ENCODE results near the gene FXYD1. TPM values are rescaled to one million over a fixed set of nuclear protein-coding genes. Genes with fewer than 3 reads are reported as not detected.

FXYD1 gene
- polyA plus RNA-seq, 3 donors, result 3.5 to 126 (median 45.3) TPM

GRCh38 chr19:35169221-35169995 lies 30.8 kb downstream of the FXYD1 start:
- H3K27ac ChIP-seq (ENCODE audit: low read depth, low read length), result no peak overlapping the region
- 73 to 81% (median 75%) methylated on average over 18 of the region's 18 CpGs for WGBS, 3 donors

GRCh38 chr19:35170359-35171061 lies 31.9 kb downstream of the FXYD1 start:
- WGBS, 3 donors, result 68 to 72% (median 70%) methylated on average over 7 of the region's 7 CpGs
- H3K27ac ChIP-seq (ENCODE audit: low read depth, low read length), result no peak overlapping the region

- H3K27ac ChIP-seq (ENCODE audit: low read depth, low read length), result no peak overlapping the region
- WGBS, 3 donors, result 18 to 39% (median 21%) methylated on average over 3 of the region's 3 CpGs
Measured at GRCh38 chr19:35171730-35172129, 33.1 kb downstream of the FXYD1 start.

- no peak overlapping the region for H3K27ac ChIP-seq (ENCODE audit: low read depth, low read length)
- 87 to 93% (median 90%) methylated on average over 6 of the region's 6 CpGs for WGBS, 3 donors
Measured at GRCh38 chr19:35174226-35174625, 35.6 kb downstream of the FXYD1 start.

GRCh38 chr19:35176181-35176570 lies 37.6 kb downstream of the FXYD1 start:
- no peak overlapping the region for H3K27ac ChIP-seq (ENCODE audit: low read depth, low read length)
- WGBS, 3 donors, result 74 to 76% (median 75%) methylated on average over 3 of the region's 3 CpGs

GRCh38 chr19:35177377-35178274 lies 39.0 kb downstream of the FXYD1 start:
- WGBS, 3 donors, result 71 to 80% (median 80%) methylated on average over 7 of the region's 7 CpGs

GRCh38 chr19:35178701-35179100 lies 40.1 kb downstream of the FXYD1 start:
- 43 to 68% (median 44%) methylated on average over 2 of the region's 2 CpGs for WGBS, 3 donors
- H3K27ac ChIP-seq (ENCODE audit: low read depth, low read length), result no peak overlapping the region

More at GRCh38 chr19:35177377-35178274, 39.0 kb downstream of the FXYD1 start:
- no peak overlapping the region for H3K27ac ChIP-seq (ENCODE audit: low read depth, low read length)

GRCh38 chr19:35179830-35180229 lies 41.2 kb downstream of the FXYD1 start:
- H3K27ac ChIP-seq (ENCODE audit: low read depth, low read length), result no peak overlapping the region
- WGBS, 3 donors, result 65 to 74% (median 69%) methylated on average over 3 of the region's 3 CpGs

- H3K27ac ChIP-seq (ENCODE audit: low read depth, low read length), result no peak overlapping the region
- 88 to 96% (median 96%) methylated on average over 1 of the region's 1 CpG for WGBS, 3 donors
Measured at GRCh38 chr19:35181387-35181786, 42.8 kb downstream of the FXYD1 start.

GRCh38 chr19:35184267-35184666 lies 45.6 kb downstream of the FXYD1 start:
- WGBS, 3 donors, result 82 to 90% (median 89%) methylated on average over 1 of the region's 1 CpG
- no peak overlapping the region for H3K27ac ChIP-seq (ENCODE audit: low read depth, low read length)

- no peak overlapping the region for H3K27ac ChIP-seq (ENCODE audit: low read depth, low read length)
- WGBS, 3 donors, result 75 to 80% (median 80%) methylated on average over 2 of the region's 2 CpGs
Measured at GRCh38 chr19:35184884-35185283, 46.3 kb downstream of the FXYD1 start.

Other genes with a start within 250 kb of the FXYD1 start
- 1 to 10 TPM in 2 of 3 donors, under 1 TPM in 1; 0.76 to 1.7 (median 1.4) TPM for gene ZNF30, start 211.9 kb upstream of the FXYD1 start, polyA plus RNA-seq
- gene ZNF792, start 174.6 kb upstream of the FXYD1 start, polyA plus RNA-seq, result 1 to 10 TPM; 1.5 to 2.7 (median 1.9) TPM
- 10 to 100 TPM; 72.1 to 85.9 (median 73.7) TPM for gene GRAMD1A, start 138.5 kb upstream of the FXYD1 start, polyA plus RNA-seq
- gene SCN1B, start 108.4 kb upstream of the FXYD1 start, polyA plus RNA-seq, result 10 to 100 TPM in 1 of 3 donors, 1 to 10 TPM in 2; 5.2 to 22.5 (median 7.9) TPM
- 100 to 1,000 TPM in 1 of 3 donors, 1 to 10 TPM in 2; 1.5 to 141 (median 5.4) TPM for gene HPN, start 97.1 kb upstream of the FXYD1 start, polyA plus RNA-seq
- 10 to 100 TPM in 2 of 3 donors, 1 to 10 TPM in 1; 8.0 to 39.4 (median 33.6) TPM for gene FXYD3, start 23.0 kb upstream of the FXYD1 start, polyA plus RNA-seq
- gene LGI4, start 3.8 kb upstream of the FXYD1 start, polyA plus RNA-seq, result 10 to 100 TPM in 2 of 3 donors, 1 to 10 TPM in 1; 3.7 to 34.8 (median 20.6) TPM
- gene FXYD7, start 4.4 kb downstream of the FXYD1 start, polyA plus RNA-seq, result 1 to 10 TPM in 1 of 3 donors, under 1 TPM in 2; 0.12 to 2.4 (median 0.45) TPM
- 100 to 1,000 TPM in 1 of 3 donors, 10 to 100 TPM in 2; 16.0 to 167 (median 93.9) TPM for gene FXYD5, start 15.9 kb downstream of the FXYD1 start, polyA plus RNA-seq
- not detected for gene FAM187B, start 89.9 kb downstream of the FXYD1 start, polyA plus RNA-seq
- 10 to 100 TPM; 12.9 to 92.4 (median 20.2) TPM for gene LSR, start 110.2 kb downstream of the FXYD1 start, polyA plus RNA-seq
- 100 to 1,000 TPM in 2 of 3 donors, 10 to 100 TPM in 1; 68.2 to 122 (median 118) TPM for gene USF2, start 130.1 kb downstream of the FXYD1 start, polyA plus RNA-seq
- 10 to 100 TPM in 1 of 3 donors, 1 to 10 TPM in 1, under 1 TPM in 1; 0.34 to 16.3 (median 1.1) TPM for gene HAMP, start 143.7 kb downstream of the FXYD1 start, polyA plus RNA-seq
- under 1 TPM in 1 of 3 donors, not detected in 2; 0.16 TPM for gene MAG, start 153.3 kb downstream of the FXYD1 start, polyA plus RNA-seq
- gene CD22, start 190.4 kb downstream of the FXYD1 start, polyA plus RNA-seq, result 1 to 10 TPM in 1 of 3 donors, under 1 TPM in 2; 0.67 to 2.1 (median 0.88) TPM
- gene FFAR1, start 209.1 kb downstream of the FXYD1 start, polyA plus RNA-seq, result 1 to 10 TPM in 1 of 3 donors, not detected in 2; 2.2 TPM
- 1 to 10 TPM in 2 of 3 donors, under 1 TPM in 1; 0.46 to 1.8 (median 1.8) TPM for gene FFAR3, start 219.6 kb downstream of the FXYD1 start, polyA plus RNA-seq
- under 1 TPM in 2 of 3 donors, not detected in 1; 0.06 to 0.90 TPM for gene GPR42, start 232.2 kb downstream of the FXYD1 start, polyA plus RNA-seq